Lower lobe of right lung (tissue), 2 donors: ENCODE results near the gene ZIM2. TPM values are rescaled to one million over a fixed set of nuclear protein-coding genes. Genes with fewer than 3 reads are reported as not detected.

Experiments
- ATAC-seq, 2 donors: fragments of 200-7000 bp; cut with Tn5 transposase; one replicate each; pipeline ENCODE4 v1.9.1; 2020 to 2022; ENCODE audit warnings: mild to moderate bottlenecking in 2 of 2, moderate library complexity in 2 of 2
- DNase-seq: peaks from one replicate; pipeline ENCODE4 v3.0.0-alpha.2; 2020
- H3K27ac ChIP-seq: fragments of 200-600 bp; one replicate; pipeline ENCODE4 v1.8.0; 2022
- H3K27me3 ChIP-seq: fragments of 200-600 bp; one replicate; pipeline ENCODE4 v1.8.0; 2022; ENCODE audit warnings: low read depth
- H3K36me3 ChIP-seq: fragments of 200-600 bp; one replicate; pipeline ENCODE4 v1.8.0; 2022; ENCODE audit warnings: mild to moderate bottlenecking
- H3K4me1 ChIP-seq: fragments of 200-600 bp; one replicate; pipeline ENCODE4 v1.8.0; 2022
- H3K4me3 ChIP-seq: fragments of 200-600 bp; one replicate; pipeline ENCODE4 v1.8.0; 2022; ENCODE audit warnings: mild to moderate bottlenecking
- H3K9me3 ChIP-seq: fragments of 200-600 bp; one replicate; pipeline ENCODE4 v1.8.0; 2022
- intact Hi-C: fragments of 100-400 bp; cut with DNase I; formaldehyde crosslinking; loops from one replicate; pipeline ENCODE4 v1.11.0; 2022
- total RNA-seq: library from RNA; stranded (reverse); fragmentation: NEBNext Ultra II Directional; extraction: Animal tissue kit (Norgen Biotek cat#: 25700); gene quantifications from one replicate; pipeline ENCODE4 v1.2.1, GENCODE V29; 2021
- TF ChIP-seq, protein P1 (sequence below): fragments of 200-600 bp; IDR thresholded peaks from one replicate; pipeline ENCODE4 v1.8.0; 2022; ENCODE audit warnings: antibody characterized with exemption, mild to moderate bottlenecking
- donor health status: DM: no; HTN: yes; CAD: no; lungs with severe emphysema.

ZIM2 gene
- total RNA-seq, 1 donor from 2014 or later, result not detected

DNA sequence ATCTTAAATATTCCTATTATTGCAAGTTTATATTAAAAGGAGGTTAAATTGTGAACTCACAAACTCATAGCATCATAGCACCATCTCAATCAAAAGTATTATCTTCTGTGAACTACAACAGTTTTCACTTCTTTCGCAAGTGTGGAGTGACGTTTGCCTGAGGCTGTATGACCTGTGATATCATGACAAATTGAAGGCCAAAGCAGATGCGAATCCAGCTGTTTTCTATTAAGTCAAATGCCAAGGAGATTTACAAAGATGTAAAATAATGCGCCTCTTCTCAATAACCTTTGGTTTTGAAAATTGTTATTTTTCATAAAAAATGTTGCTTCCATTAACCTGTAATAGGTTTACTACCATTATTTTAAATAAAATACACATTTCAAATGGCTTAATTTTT, 7.6 kb upstream of the ZIM2 start:
- TF ChIP-seq, protein P1, sequence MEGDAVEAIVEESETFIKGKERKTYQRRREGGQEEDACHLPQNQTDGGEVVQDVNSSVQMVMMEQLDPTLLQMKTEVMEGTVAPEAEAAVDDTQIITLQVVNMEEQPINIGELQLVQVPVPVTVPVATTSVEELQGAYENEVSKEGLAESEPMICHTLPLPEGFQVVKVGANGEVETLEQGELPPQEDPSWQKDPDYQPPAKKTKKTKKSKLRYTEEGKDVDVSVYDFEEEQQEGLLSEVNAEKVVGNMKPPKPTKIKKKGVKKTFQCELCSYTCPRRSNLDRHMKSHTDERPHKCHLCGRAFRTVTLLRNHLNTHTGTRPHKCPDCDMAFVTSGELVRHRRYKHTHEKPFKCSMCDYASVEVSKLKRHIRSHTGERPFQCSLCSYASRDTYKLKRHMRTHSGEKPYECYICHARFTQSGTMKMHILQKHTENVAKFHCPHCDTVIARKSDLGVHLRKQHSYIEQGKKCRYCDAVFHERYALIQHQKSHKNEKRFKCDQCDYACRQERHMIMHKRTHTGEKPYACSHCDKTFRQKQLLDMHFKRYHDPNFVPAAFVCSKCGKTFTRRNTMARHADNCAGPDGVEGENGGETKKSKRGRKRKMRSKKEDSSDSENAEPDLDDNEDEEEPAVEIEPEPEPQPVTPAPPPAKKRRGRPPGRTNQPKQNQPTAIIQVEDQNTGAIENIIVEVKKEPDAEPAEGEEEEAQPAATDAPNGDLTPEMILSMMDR, result no peak

DNA sequence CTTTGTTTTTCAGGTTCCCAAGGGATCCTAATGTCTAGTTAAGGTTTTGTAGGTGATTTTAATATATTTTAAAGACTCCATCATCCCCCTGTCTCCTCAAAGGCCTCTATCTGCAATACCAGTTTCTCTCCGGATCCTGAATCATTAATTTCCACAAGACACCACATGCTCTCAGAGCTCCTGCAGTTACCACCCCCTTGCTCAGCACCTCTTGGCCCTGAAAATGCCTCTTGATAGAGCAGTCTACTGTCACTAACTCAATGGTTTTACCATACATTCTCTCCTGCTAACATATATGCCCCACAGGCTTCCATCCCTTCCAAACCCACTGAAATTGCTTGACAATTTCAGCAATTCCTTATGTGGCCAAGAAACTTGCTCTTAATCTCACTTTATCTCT, 1.9 kb upstream of the ZIM2 start:
- H3K4me1 ChIP-seq, result no peaks in the 10 kb centered on the region
- peaks cover 14% of the 10 kb centered on the region for H3K27me3 ChIP-seq
- intact Hi-C loops, result no loop called here
- H3K36me3 ChIP-seq, result no peaks in the 10 kb centered on the region
- no peak overlapping the region for H3K4me3 ChIP-seq
- no peak overlapping the region for H3K27ac ChIP-seq
- DNase-seq (no peak), ATAC-seq (no peak)
- H3K9me3 ChIP-seq, result peaks cover 5% of the 10 kb centered on the region
- TF ChIP-seq, protein P1, result no peak

More for the DNA sequence above, 7.6 kb upstream of the ZIM2 start:
- Histone ChIP-seq H3K4me1 (no peaks in the 10 kb centered on the region), H3K36me3 (no peaks in the 10 kb centered on the region), H3K27ac (no peak overlapping the region), H3K9me3 (no peaks in the 10 kb centered on the region), H3K4me3 (no peak overlapping the region), H3K27me3 (no peaks in the 10 kb centered on the region)
- DNase-seq, result no peak
- ATAC-seq, result no peak
- intact Hi-C loops, result no loop called here

DNA sequence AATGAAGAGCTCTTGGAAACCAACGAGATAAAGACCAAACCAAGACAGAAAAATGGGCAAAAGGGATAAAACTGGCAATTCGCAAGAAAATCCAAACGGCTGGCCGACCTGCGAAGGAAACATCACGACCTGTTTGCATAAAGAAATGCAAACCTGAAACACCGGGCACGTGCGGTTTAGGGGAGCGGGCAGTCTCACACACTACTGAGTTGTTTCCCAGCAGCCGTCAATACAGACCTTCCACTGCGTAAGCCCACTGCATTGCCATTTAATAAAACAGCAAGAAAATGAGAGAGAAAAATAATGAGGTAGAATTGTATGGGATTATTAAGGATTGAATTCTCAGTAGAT, 642 bp upstream of the ZIM2 start:
- H3K36me3 ChIP-seq, result no peaks in the 10 kb centered on the region
- TF ChIP-seq, protein P1, result no peak
- no peak for ATAC-seq
- no peak overlapping the region for H3K27ac ChIP-seq
- no peak overlapping the region for H3K4me3 ChIP-seq
- H3K27me3 ChIP-seq, result peaks cover 14% of the 10 kb centered on the region
- intact Hi-C loops, result no loop called here
- peaks cover 5% of the 10 kb centered on the region for H3K9me3 ChIP-seq
- DNase-seq, result no peak
- H3K4me1 ChIP-seq, result no peaks in the 10 kb centered on the region

DNA sequence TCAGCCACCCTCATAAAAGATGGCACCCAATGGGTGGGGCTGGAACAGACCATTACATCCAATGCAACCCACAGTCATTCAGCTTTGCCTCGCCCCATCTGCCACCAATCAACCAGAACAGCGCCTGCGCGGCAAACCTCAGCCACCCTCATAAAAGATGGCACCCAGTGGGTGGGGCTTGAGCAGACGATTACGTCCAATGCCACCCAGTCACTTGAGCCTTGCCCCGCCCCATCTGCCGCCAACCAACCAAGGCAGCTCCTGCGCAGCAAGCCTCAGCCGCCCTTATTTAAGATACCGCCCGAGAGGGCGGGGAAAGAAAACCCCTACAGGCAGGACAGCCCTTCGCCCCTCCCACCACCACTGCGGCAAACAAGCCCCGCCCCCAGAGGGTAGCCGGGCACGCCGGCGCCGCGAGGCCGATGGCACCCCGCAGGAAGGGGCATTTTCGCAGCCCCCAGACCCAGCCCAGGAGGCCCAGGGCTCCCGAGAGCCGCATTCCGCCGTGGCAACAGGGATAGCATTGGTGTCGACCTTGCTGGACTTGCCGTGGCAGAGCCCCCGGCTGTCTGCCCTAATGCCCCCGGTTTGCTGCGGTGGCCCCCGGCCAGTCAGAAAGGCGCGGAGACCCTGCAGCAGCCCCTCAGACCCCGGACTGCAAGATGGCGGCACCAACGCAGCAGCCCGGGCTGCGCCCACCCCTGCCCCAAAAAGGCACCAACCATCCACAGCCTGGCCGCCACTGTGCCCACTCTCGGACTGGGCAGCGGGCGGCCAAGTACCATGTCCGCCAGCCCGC, 675 bp downstream of the ZIM2 start:
- H3K4me1 ChIP-seq, result no peaks in the 10 kb centered on the region
- peak overlapping the region; percentile 32 for H3K27ac ChIP-seq
- peaks cover 14% of the 10 kb centered on the region for H3K27me3 ChIP-seq
- peak overlapping the region; percentile 43 for H3K4me3 ChIP-seq
- H3K9me3 ChIP-seq, result peaks cover 5% of the 10 kb centered on the region
- H3K36me3 ChIP-seq, result no peaks in the 10 kb centered on the region
- intact Hi-C loops, result no loop called here
- TF ChIP-seq, protein P1, result no peak
- ATAC-seq (peak; percentile 66), DNase-seq (peak; percentile 89)

DNA sequence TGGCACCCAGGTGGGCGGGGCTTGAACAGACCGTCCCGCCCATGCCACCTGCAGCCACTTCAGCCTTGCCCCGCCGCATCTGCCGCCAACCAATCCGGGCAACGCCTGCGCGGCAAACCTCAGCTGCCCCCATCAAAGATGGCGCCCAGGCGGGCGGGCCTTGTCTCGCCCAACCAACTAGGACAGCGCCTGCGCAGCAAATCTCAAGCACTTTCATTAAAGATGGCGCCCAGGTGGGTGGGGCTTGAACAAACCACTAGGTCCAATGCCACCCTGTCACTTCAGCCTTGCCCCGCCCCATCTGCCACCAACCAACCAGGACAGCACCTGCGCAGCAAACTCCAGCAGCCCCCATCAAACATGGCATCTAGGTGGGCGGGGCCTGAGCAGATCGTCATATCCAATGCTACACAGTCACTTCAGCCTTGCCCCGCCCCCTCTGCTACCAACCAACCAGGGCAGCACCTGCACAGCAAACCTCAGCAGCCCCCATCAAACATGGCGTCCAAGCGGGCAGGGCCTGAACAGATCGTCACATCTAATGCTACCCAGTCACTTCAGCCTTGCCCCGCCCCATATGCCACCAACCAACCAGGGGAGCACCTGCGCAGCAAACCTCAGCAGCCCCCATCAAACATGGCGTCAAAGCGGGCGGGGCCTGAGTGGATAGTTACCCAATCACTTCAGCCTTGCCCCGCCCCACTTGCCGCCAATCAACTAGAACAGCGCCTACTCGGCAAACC, 1.4 kb downstream of the ZIM2 start:
- TF ChIP-seq, protein P1, result no peak
- DNase-seq (peak; percentile 92), ATAC-seq (peak; percentile 74 to 81)
- no peaks in the 10 kb centered on the region for H3K36me3 ChIP-seq
- intact Hi-C loops, result no loop called here
- peak overlapping the region; percentile 70 for H3K27ac ChIP-seq
- H3K4me3 ChIP-seq, result peak overlapping the region; percentile 44
- H3K27me3 ChIP-seq, result peaks cover 14% of the 10 kb centered on the region
- H3K4me1 ChIP-seq, result no peaks in the 10 kb centered on the region
- H3K9me3 ChIP-seq, result peaks cover 5% of the 10 kb centered on the region
